A549 (cell line): ENCODE results near the gene MON1B. TPM values are rescaled to one million over a fixed set of nuclear protein-coding genes. Genes with fewer than 3 reads are reported as not detected.

Experiments used
- ATAC-seq, 2 experiments: fragments of 200-7000 bp in 1 of 2; fragments of >200 bp in 1 of 2; cut with Nextera tagmentation in 1 of 2; cut with Tn5 transposase in 1 of 2; 3 replicates each; pipeline versions ENCODE4 v1.8.0 to v1.9.1; 2018 to 2020; ENCODE audit warnings: mild to moderate bottlenecking in 1 of 2, moderate library complexity in 1 of 2
- CTCF ChIA-PET: fragments of 300-600 bp; sonication (Branson Sonifier 250); formaldehyde crosslinking; extraction: SDS; loops from one replicate; lab custom pipeline; 2021; ENCODE audit warnings: antibody characterized with exemption, inconsistent platforms; lab: Yijun Ruan, JAX
- POLR2A ChIA-PET: fragments of 350-600 bp; formaldehyde crosslinking; extraction: SDS; loops from one replicate; lab custom pipeline; 2021; ENCODE audit warnings: antibody characterized with exemption, inconsistent platforms; lab: Yijun Ruan, JAX
- DNase-seq, 2 experiments: peaks; one replicate each; pipeline versions ENCODE4 v3.0.0 to v3.0.0-alpha.2; 2011 to 2016; ENCODE audit warnings: low read depth in 1 of 2, low spot score in 1 of 2
- FAIRE-seq: peaks from 2 replicates; lab custom pipeline; 2011; peaks lifted over from hg19 to GRCh38; lab: Jason Lieb, UNC
- H3K27ac ChIP-seq, 2 experiments: fragments of >200 bp; sonication (Bioruptor Twin); formaldehyde crosslinking; 3 replicates each; pipeline ENCODE4 v1.5.1; 2016 to 2017
- H3K4me1 ChIP-seq: fragments of >200 bp; sonication (Bioruptor Twin); formaldehyde crosslinking; 3 replicates; pipeline ENCODE4 v1.6.1; 2016
- H3K4me2 ChIP-seq: fragments of >200 bp; sonication (Bioruptor Twin); formaldehyde crosslinking; 3 replicates; pipeline ENCODE4 v1.6.1; 2016
- H3K4me3 ChIP-seq: fragments of >200 bp; sonication (Bioruptor Twin); formaldehyde crosslinking; 3 replicates; pipeline ENCODE4 v1.5.1; 2016
- H3K9me3 ChIP-seq: fragments of >200 bp; sonication (Bioruptor Twin); formaldehyde crosslinking; 3 replicates; pipeline ENCODE4 v1.6.1; 2016
- BHLHE40 ChIP-seq: IDR thresholded peaks from 2 replicates; pipeline ENCODE4 v1.6.1; 2012; ENCODE audit warnings: low read depth, low read length, inconsistent platforms
- CEBPB ChIP-seq, 2 experiments: fragments of >200 bp in 1 of 2; sonication (Bioruptor Twin) in 1 of 2; formaldehyde crosslinking in 1 of 2; IDR thresholded peaks; 2 replicates each; pipeline ENCODE4 v1.6.1; 2012 to 2016
- CTCF ChIP-seq: fragments of >200 bp; sonication (Bioruptor Twin); formaldehyde crosslinking; IDR thresholded peaks from 3 replicates; pipeline ENCODE4 v1.5.1; 2016
- EP300 ChIP-seq, 2 experiments: fragments of >200 bp; sonication (Bioruptor Twin); formaldehyde crosslinking; IDR thresholded peaks; 2 replicates in 1 of 2; 3 replicates in 1 of 2; pipeline ENCODE4 v1.6.1; 2016 to 2017
- FOSB ChIP-seq: fragments of 250-450 bp; sonication (Bioruptor Pico); IDR thresholded peaks from 2 replicates; pipeline ENCODE4 v1.5.0; 2020; ENCODE audit warnings: mild to moderate bottlenecking, moderate library complexity
- FOSL2 ChIP-seq, 2 experiments: fragments of 450-650 bp in 1 of 2; fragments of >200 bp in 1 of 2; sonication (Bioruptor Twin) in 1 of 2; formaldehyde crosslinking; IDR thresholded peaks; 2 replicates each; pipeline versions ENCODE4 v1.5.0 to v1.6.1; 2016 to 2020; ENCODE audit warnings: mild to moderate bottlenecking in 1 of 2, moderate library complexity in 1 of 2
- GATA3 ChIP-seq: IDR thresholded peaks from 2 replicates; pipeline ENCODE4 v1.6.1; 2012; ENCODE audit warnings: borderline replicate concordance
- HES2 ChIP-seq: fragments of >200 bp; sonication (Bioruptor Twin); formaldehyde crosslinking; IDR thresholded peaks from 2 replicates; pipeline ENCODE4 v1.6.1; 2016
- HEYL ChIP-seq: fragments of 250-450 bp; sonication (Bioruptor Pico); IDR thresholded peaks from 2 replicates; pipeline ENCODE4 v1.8.0; 2021; ENCODE audit warnings: mild to moderate bottlenecking, moderate library complexity
- HOXB13 ChIP-seq: fragments of 250-450 bp; sonication (Bioruptor Pico); IDR thresholded peaks from 2 replicates; pipeline ENCODE4 v1.5.0; 2020; ENCODE audit warnings: low read depth, mild to moderate bottlenecking, moderate library complexity
- JUNB ChIP-seq: fragments of >200 bp; sonication (Bioruptor Twin); formaldehyde crosslinking; IDR thresholded peaks from 2 replicates; pipeline ENCODE4 v1.6.1; 2016
- MAX ChIP-seq: IDR thresholded peaks from 2 replicates; pipeline ENCODE4 v1.6.1; 2012
- MAZ ChIP-seq: fragments of 150-350 bp; IDR thresholded peaks from 2 replicates; pipeline ENCODE4 v1.6.1; 2014; ENCODE audit warnings: antibody characterized with exemption, low read depth, low read length, borderline replicate concordance
- NPAS2 ChIP-seq: fragments of 250-450 bp; sonication (Bioruptor Pico); IDR thresholded peaks from 2 replicates; pipeline ENCODE4 v1.8.0; 2022; ENCODE audit warnings: mild to moderate bottlenecking, moderate library complexity, borderline replicate concordance
- TP53 ChIP-seq: fragments of 250-450 bp; sonication (Bioruptor Pico); IDR thresholded peaks from 2 replicates; pipeline ENCODE4 v1.5.0; 2021; ENCODE audit warnings: mild to moderate bottlenecking, moderate library complexity
- ZNF302 ChIP-seq: fragments of 250-450 bp; sonication (Bioruptor Pico); IDR thresholded peaks from 2 replicates; pipeline ENCODE4 v1.9.0; 2021; ENCODE audit warnings: inconsistent platforms, mild to moderate bottlenecking, moderate library complexity
- WGBS: methylation state at CpG from one replicate; pipeline ENCODE4 v1.1.6; 2017; ENCODE audit errors: missing lambda C conversion rate; 5-methylcytosine and 5-hydroxymethylcytosine counted together
- polyA plus RNA-seq, 4 experiments: library from polyadenylated mRNA; depleted of rRNA in 3 of 4; stranded (reverse); fragments of >200 nt; fragmentation: RNase III in 1 of 4; extraction: RNeasy Plus Mini Kit Qiagen cat#74134 plus additional on column Dnase treatment in 1 of 4; gene quantifications; 2 replicates in 3 of 4; 3 replicates in 1 of 4; pipeline ENCODE4 v1.2.3, GENCODE V29; 2011 to 2017
- TF ChIP-seq, protein P1 (sequence below): IDR thresholded peaks from 2 replicates; pipeline ENCODE4 v1.6.1; 2012; ENCODE audit warnings: low read depth, borderline replicate concordance
- TF ChIP-seq, protein P2 (sequence below): fragments of >200 bp; sonication (Bioruptor Twin); formaldehyde crosslinking; IDR thresholded peaks from 3 replicates; pipeline ENCODE4 v1.6.1; 2016

The MON1B gene
- polyA plus RNA-seq, 2 of the 4 experiments (the other 2 are of a cell fraction), result 18.0 to 32.5 TPM

GRCh38 chr16:77213542-77214106, 22.6 kb downstream of the MON1B start (continued):
- TF ChIP-seq GATA3 (peak; percentile 74; the same call in 1 of the 2 replicates), CEBPB (IDR thresholded peaks at IDR 0.05) (no peak), TP53 (CRISPR knock-in tag) (no peak), HOXB13 (CRISPR knock-in tag) (no peak; the same call in 1 of the 2 replicates), NPAS2 (CRISPR knock-in tag) (no peak), FOSB (no peak; the same call in 1 of the 2 replicates)
- TF ChIP-seq, protein P1, sequence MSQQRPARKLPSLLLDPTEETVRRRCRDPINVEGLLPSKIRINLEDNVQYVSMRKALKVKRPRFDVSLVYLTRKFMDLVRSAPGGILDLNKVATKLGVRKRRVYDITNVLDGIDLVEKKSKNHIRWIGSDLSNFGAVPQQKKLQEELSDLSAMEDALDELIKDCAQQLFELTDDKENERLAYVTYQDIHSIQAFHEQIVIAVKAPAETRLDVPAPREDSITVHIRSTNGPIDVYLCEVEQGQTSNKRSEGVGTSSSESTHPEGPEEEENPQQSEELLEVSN, result peak; percentile 92
- TF ChIP-seq, protein P2, sequence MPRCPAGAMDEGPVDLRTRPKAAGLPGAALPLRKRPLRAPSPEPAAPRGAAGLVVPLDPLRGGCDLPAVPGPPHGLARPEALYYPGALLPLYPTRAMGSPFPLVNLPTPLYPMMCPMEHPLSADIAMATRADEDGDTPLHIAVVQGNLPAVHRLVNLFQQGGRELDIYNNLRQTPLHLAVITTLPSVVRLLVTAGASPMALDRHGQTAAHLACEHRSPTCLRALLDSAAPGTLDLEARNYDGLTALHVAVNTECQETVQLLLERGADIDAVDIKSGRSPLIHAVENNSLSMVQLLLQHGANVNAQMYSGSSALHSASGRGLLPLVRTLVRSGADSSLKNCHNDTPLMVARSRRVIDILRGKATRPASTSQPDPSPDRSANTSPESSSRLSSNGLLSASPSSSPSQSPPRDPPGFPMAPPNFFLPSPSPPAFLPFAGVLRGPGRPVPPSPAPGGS, result no peak

- H3K4me2 ChIP-seq, result peak overlapping the region; percentile 98
- 83% methylated on average over 7 of the region's 12 CpGs for WGBS
- no peak for ATAC-seq
These were observed 23.6 kb downstream of the MON1B start for GRCh38 chr16:77214411-77215138.

GRCh38 chr16:77219437-77219836, 28.4 kb downstream of the MON1B start:
- Histone ChIP-seq H3K27ac (peak overlapping the region; percentile 29 to 56; a peak in 2 of 6 replicates), H3K9me3 (no peaks in the 10 kb centered on the region), H3K4me3 (no peak overlapping the region), H3K4me2 (peak overlapping the region; percentile 63), H3K4me1 (peaks cover 61% of the 10 kb centered on the region)
- POLR2A ChIA-PET, result no interaction called here
- CTCF ChIA-PET, result no interaction called here
- ATAC-seq (peak; percentile 41 to 75; a peak in 5 of 6 replicates), DNase-seq (peak; percentile 61 to 66), FAIRE-seq (peak; percentile 36)
- TF ChIP-seq CEBPB (IDR thresholded peaks at IDR 0.05) (peak in 1 of 2 experiments; percentile 40; a peak in 1 of 4 replicates), MAZ (no peak), CTCF (no peak), ZNF302 (CRISPR knock-in tag) (no peak), HOXB13 (CRISPR knock-in tag) (no peak), MAX (peak; percentile 59; the same call in 1 of the 2 replicates), JUNB (peak; percentile 81), BHLHE40 (no peak), EP300 (IDR thresholded peaks at IDR 0.05) (peak; percentile 19 to 38; a peak in 2 of 5 replicates), FOSL2 (IDR thresholded peaks at IDR 0.05) (peak; percentile 48; the same call in 1 of the 2 replicates), FOSL2 (CRISPR knock-in tag; IDR thresholded peaks at IDR 0.05) (peak; percentile 78), HES2 (no peak), GATA3 (peak; percentile 97), HEYL (no peak)
- WGBS, result 3% methylated on average over 3 of the region's 3 CpGs

More at GRCh38 chr16:77214411-77215138, 23.6 kb downstream of the MON1B start:
- ChIA-PET CTCF (interaction anchor here (1.3 to 1.6 kb wide), 3 partner anchors 22 to 446 kb away, joined by 3 to 7 read pairs (median 5); no protein-coding TSS in a partner anchor), POLR2A (interaction anchor here (2.8 kb wide), 1 partner anchor 24 kb away, joined by 14 read pairs; the partner anchor contains the start of gene MON1B)
- H3K27ac ChIP-seq, result peak overlapping the region; percentile 55 to 85
- no peak for DNase-seq
- no peaks in the 10 kb centered on the region for H3K9me3 ChIP-seq
- no peak for FAIRE-seq
- H3K4me3 ChIP-seq, result no peak overlapping the region
- 0 out of 4 replicates have a peak, but pooled peaks of 1 of the 2 experiments have one; percentile 5 for TF ChIP-seq CEBPB (IDR thresholded peaks at IDR 0.05)
- TF ChIP-seq MAX, result no peak
- H3K4me1 ChIP-seq, result peaks cover 48% of the 10 kb centered on the region
